ENCODE measurements around the gene ZNF680.
A peak's percentile ranks its signal among the peaks of the same experiment; 100 is the strongest.

Gene ZNF680

GRCh38 chr7:64562626-64563278 is at the start of gene ZNF680:
TSS of gene ZNF680 (minus strand) at chr7:64563071. CDS start at chr7:64562954, 117 bp downstream.
- Histone ChIP-seq H3K9ac (ENCODE audit: low read length) (peak within 1 kb of the TSS; percentile 91), H3K36me3 (ENCODE audit: control insufficient read depth, insufficient read depth, low read length, severe bottlenecking) (no peaks in the 10 kb centered on the region), H3K27me3 (replicated peaks; ENCODE audit: control insufficient read depth, insufficient read depth, low read length) (no peaks in the 10 kb centered on the region), H3K4me1 (ENCODE audit: control insufficient read depth, insufficient read depth, low read length) (peaks cover 24% of the 10 kb centered on the region), H3K4me3 (ENCODE audit: low read length) (peak within 1 kb of the TSS; percentile 100), H3K9me3 (ENCODE audit: control insufficient read depth, low read length) (no peaks in the 10 kb centered on the region)
- DNase-seq (ENCODE audit: low read depth): peak; percentile 98

GRCh38 chr7:64612452-64612851 is 49.6 kb upstream of the ZNF680 start:
- H3K9ac ChIP-seq (ENCODE audit: low read length): no peak overlapping the region
- DNase-seq (ENCODE audit: low read depth): no peak
- H3K9me3 ChIP-seq (ENCODE audit: control insufficient read depth, low read length): no peaks in the 10 kb centered on the region
- H3K4me1 ChIP-seq (ENCODE audit: control insufficient read depth, insufficient read depth, low read length): no peaks in the 10 kb centered on the region
- no peaks in the 10 kb centered on the region for H3K36me3 ChIP-seq (ENCODE audit: control insufficient read depth, insufficient read depth, low read length, severe bottlenecking)
- H3K4me3 ChIP-seq (ENCODE audit: low read length): no peak overlapping the region
- H3K27me3 ChIP-seq (replicated peaks; ENCODE audit: control insufficient read depth, insufficient read depth, low read length): no peaks in the 10 kb centered on the region

GRCh38 chr7:64611717-64612116 is 48.8 kb upstream of the ZNF680 start:
- Histone ChIP-seq H3K9me3 (ENCODE audit: control insufficient read depth, low read length) (no peaks in the 10 kb centered on the region), H3K27me3 (replicated peaks; ENCODE audit: control insufficient read depth, insufficient read depth, low read length) (no peaks in the 10 kb centered on the region), H3K9ac (ENCODE audit: low read length) (no peak overlapping the region), H3K36me3 (ENCODE audit: control insufficient read depth, insufficient read depth, low read length, severe bottlenecking) (no peaks in the 10 kb centered on the region), H3K4me1 (ENCODE audit: control insufficient read depth, insufficient read depth, low read length) (no peaks in the 10 kb centered on the region), H3K4me3 (ENCODE audit: low read length) (no peak overlapping the region)
- no peak for DNase-seq (ENCODE audit: low read depth)

DNA sequence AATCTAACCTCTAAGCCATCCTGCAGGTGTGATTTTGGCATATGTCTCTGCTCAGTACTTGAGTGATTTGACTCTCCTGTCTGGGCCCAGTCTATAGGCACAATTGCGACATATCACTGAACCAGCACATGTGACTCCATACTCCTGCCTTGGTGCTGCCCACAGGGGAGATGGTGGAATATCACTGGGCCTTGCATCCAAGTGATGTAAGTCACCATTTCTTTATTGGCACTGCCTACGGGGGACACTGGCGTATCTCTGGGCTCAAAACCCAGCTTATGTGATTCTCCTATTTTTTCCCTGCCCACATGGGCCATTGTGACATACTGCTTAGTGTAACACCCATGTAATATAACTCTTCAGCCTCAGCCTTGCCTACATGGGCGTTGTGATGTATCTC is 48.1 kb upstream of the ZNF680 start:
- Histone ChIP-seq H3K27me3 (replicated peaks; ENCODE audit: control insufficient read depth, insufficient read depth, low read length) (no peaks in the 10 kb centered on the region), H3K4me1 (ENCODE audit: control insufficient read depth, insufficient read depth, low read length) (no peaks in the 10 kb centered on the region), H3K36me3 (ENCODE audit: control insufficient read depth, insufficient read depth, low read length, severe bottlenecking) (no peaks in the 10 kb centered on the region), H3K9ac (ENCODE audit: low read length) (no peak overlapping the region), H3K9me3 (ENCODE audit: control insufficient read depth, low read length) (peaks cover 3% of the 10 kb centered on the region), H3K4me3 (ENCODE audit: low read length) (no peak overlapping the region)
- no peak for DNase-seq (ENCODE audit: low read depth)

DNA sequence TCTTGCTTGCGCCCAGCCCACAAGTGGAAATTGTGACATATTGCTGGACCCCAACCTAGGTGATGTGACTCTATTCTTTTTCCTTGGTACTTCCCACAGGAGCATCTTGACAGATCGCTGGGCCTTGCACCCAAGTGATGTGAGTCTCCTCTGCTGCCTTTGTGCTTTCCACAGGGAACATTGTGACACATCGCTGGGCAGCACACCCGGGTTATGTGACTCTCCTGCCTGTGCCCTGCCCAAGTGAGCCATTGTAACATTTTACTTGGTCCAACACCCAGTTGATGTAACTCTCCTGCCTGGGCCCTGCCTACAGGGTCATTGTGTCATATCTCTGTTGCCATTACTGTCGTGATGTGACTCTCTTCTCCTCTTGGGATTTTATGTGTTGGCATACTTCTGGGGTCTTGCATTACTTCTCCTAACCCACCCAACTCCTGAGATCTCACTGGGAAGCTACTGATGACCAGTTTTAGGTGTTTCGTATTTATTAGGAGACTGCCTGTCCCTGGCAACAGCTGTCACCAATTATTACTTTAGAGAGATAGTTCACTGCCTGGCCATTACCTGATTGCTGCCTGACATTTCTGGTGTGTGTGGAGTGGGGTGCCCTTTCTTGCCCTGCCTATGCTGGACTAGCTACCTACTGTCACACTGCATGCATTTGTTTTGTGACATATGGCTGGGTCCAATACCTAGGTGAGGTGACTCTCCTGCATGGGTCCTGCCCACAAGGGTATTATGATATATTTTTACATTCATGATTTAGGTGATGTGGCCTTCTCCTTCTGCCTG is 45.4 kb upstream of the ZNF680 start:
- H3K36me3 ChIP-seq (ENCODE audit: control insufficient read depth, insufficient read depth, low read length, severe bottlenecking): no peaks in the 10 kb centered on the region
- H3K9me3 ChIP-seq (ENCODE audit: control insufficient read depth, low read length): peaks cover 5% of the 10 kb centered on the region
- no peak overlapping the region for H3K4me3 ChIP-seq (ENCODE audit: low read length)
- no peaks in the 10 kb centered on the region for H3K27me3 ChIP-seq (replicated peaks; ENCODE audit: control insufficient read depth, insufficient read depth, low read length)
- no peak overlapping the region for H3K9ac ChIP-seq (ENCODE audit: low read length)
- DNase-seq (ENCODE audit: low read depth): no peak
- no peaks in the 10 kb centered on the region for H3K4me1 ChIP-seq (ENCODE audit: control insufficient read depth, insufficient read depth, low read length)

DNA sequence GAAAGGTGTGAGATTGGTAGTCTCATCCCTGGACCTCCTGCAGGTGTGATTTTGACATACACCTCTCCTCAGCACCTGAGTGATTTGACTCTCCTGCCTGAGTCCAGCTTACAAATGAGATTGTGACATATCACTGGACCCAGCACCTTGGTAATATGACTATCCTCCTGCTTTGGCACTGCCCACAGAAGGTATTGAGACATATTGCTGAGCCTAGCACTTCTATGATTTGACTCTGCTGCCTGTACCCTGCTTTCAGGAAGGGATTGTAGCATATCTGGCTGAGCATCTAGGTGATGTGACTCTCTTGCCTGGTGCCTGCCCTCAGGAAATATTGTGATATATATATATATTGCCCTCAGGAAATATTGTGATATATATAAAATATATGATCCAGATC is 43.5 kb upstream of the ZNF680 start:
- Histone ChIP-seq H3K36me3 (ENCODE audit: control insufficient read depth, insufficient read depth, low read length, severe bottlenecking) (no peaks in the 10 kb centered on the region), H3K4me1 (ENCODE audit: control insufficient read depth, insufficient read depth, low read length) (no peaks in the 10 kb centered on the region), H3K27me3 (replicated peaks; ENCODE audit: control insufficient read depth, insufficient read depth, low read length) (no peaks in the 10 kb centered on the region), H3K9me3 (ENCODE audit: control insufficient read depth, low read length) (peaks cover 5% of the 10 kb centered on the region), H3K9ac (ENCODE audit: low read length) (no peak overlapping the region), H3K4me3 (ENCODE audit: low read length) (no peak overlapping the region)
- DNase-seq (ENCODE audit: low read depth): no peak

GRCh38 chr7:64603271-64603670 is 40.4 kb upstream of the ZNF680 start:
- DNase-seq (ENCODE audit: low read depth): no peak

DNA sequence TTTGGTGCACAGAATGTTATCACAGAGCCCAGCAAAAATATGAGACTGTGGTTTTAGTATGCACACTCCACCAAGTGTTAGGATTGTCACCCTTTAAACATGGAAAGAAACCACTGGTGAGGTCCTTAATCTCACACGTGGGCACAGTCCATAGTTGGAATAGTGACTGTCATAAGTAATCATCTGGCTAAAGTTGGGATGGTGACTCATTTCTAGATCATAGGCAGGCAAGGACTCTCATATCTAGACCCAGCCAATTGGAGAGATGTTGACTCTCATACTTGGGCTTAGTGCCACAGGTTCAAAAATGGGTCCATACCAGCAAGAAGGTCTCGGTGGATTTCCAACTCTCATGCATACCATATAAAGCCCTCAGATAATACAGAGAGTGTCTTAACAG is 39.6 kb upstream of the ZNF680 start:
- Histone ChIP-seq H3K36me3 (ENCODE audit: control insufficient read depth, insufficient read depth, low read length, severe bottlenecking) (no peaks in the 10 kb centered on the region), H3K9ac (ENCODE audit: low read length) (no peak overlapping the region), H3K4me3 (ENCODE audit: low read length) (no peak overlapping the region), H3K9me3 (ENCODE audit: control insufficient read depth, low read length) (peaks cover 5% of the 10 kb centered on the region), H3K4me1 (ENCODE audit: control insufficient read depth, insufficient read depth, low read length) (no peaks in the 10 kb centered on the region), H3K27me3 (replicated peaks; ENCODE audit: control insufficient read depth, insufficient read depth, low read length) (no peaks in the 10 kb centered on the region)
- no peak for DNase-seq (ENCODE audit: low read depth)

More at GRCh38 chr7:64603271-64603670, 40.4 kb upstream of the ZNF680 start:
- Histone ChIP-seq H3K4me1 (ENCODE audit: control insufficient read depth, insufficient read depth, low read length) (no peaks in the 10 kb centered on the region), H3K27me3 (replicated peaks; ENCODE audit: control insufficient read depth, insufficient read depth, low read length) (no peaks in the 10 kb centered on the region), H3K9ac (ENCODE audit: low read length) (no peak overlapping the region), H3K4me3 (ENCODE audit: low read length) (no peak overlapping the region), H3K9me3 (ENCODE audit: control insufficient read depth, low read length) (peaks cover 5% of the 10 kb centered on the region), H3K36me3 (ENCODE audit: control insufficient read depth, insufficient read depth, low read length, severe bottlenecking) (no peaks in the 10 kb centered on the region)

- no peaks in the 10 kb centered on the region for H3K4me1 ChIP-seq (ENCODE audit: control insufficient read depth, insufficient read depth, low read length)
- no peak overlapping the region for H3K4me3 ChIP-seq (ENCODE audit: low read length)
- no peaks in the 10 kb centered on the region for H3K36me3 ChIP-seq (ENCODE audit: control insufficient read depth, insufficient read depth, low read length, severe bottlenecking)
- no peak for DNase-seq (ENCODE audit: low read depth)
- H3K9ac ChIP-seq (ENCODE audit: low read length): no peak overlapping the region
- H3K27me3 ChIP-seq (replicated peaks; ENCODE audit: control insufficient read depth, insufficient read depth, low read length): no peaks in the 10 kb centered on the region
- H3K9me3 ChIP-seq (ENCODE audit: control insufficient read depth, low read length): peaks cover 5% of the 10 kb centered on the region
Observed at GRCh38 chr7:64602086-64602485, 39.2 kb upstream of the ZNF680 start.

DNA sequence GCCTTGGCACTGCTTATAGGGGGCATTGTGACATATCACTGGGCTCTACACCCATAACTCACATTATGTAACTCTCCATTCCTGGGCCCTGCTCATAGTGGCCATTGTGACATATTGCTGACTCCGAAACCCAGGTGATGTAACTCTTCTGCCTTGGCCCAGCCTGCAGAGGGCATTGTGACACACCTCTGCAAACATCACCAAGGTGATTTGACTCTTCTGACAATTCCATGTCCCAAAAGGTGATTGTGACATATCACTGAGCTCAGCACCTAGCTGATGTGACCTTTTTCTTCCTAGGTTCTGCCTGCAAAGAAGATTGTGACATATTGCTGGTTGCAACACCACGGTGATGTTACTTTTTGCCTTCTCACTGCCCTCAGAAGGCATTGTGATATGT is 36.5 kb upstream of the ZNF680 start:
- no peak overlapping the region for H3K4me3 ChIP-seq (ENCODE audit: low read length)
- H3K4me1 ChIP-seq (ENCODE audit: control insufficient read depth, insufficient read depth, low read length): no peaks in the 10 kb centered on the region
- H3K9me3 ChIP-seq (ENCODE audit: control insufficient read depth, low read length): peaks cover 2% of the 10 kb centered on the region
- no peak for DNase-seq (ENCODE audit: low read depth)
- no peak overlapping the region for H3K9ac ChIP-seq (ENCODE audit: low read length)
- H3K27me3 ChIP-seq (replicated peaks; ENCODE audit: control insufficient read depth, insufficient read depth, low read length): no peaks in the 10 kb centered on the region
- H3K36me3 ChIP-seq (ENCODE audit: control insufficient read depth, insufficient read depth, low read length, severe bottlenecking): no peaks in the 10 kb centered on the region

GRCh38 chr7:64590971-64591370 is 28.1 kb upstream of the ZNF680 start:
- Histone ChIP-seq H3K4me1 (ENCODE audit: control insufficient read depth, insufficient read depth, low read length) (no peaks in the 10 kb centered on the region), H3K9ac (ENCODE audit: low read length) (no peak overlapping the region), H3K9me3 (ENCODE audit: control insufficient read depth, low read length) (peaks cover 3% of the 10 kb centered on the region), H3K27me3 (replicated peaks; ENCODE audit: control insufficient read depth, insufficient read depth, low read length) (no peaks in the 10 kb centered on the region), H3K4me3 (ENCODE audit: low read length) (no peak overlapping the region), H3K36me3 (ENCODE audit: control insufficient read depth, insufficient read depth, low read length, severe bottlenecking) (no peaks in the 10 kb centered on the region)
- DNase-seq (ENCODE audit: low read depth): no peak

Measured in adipocyte (in vitro differentiated cells).